Peyer's patch (tissue), 4 donors: ENCODE results near the gene RAB15. TPM values are rescaled to one million over a fixed set of nuclear protein-coding genes. Genes with fewer than 3 reads are reported as not detected.

Experiments used
- DNase-seq, 3 donors: peaks; one replicate each; pipeline ENCODE4 v3.0.0-alpha.2; 2017 to 2019
- H3K27ac ChIP-seq, 4 donors: fragments of 200-600 bp; sonication (generic); one replicate each; pipeline ENCODE4 v1.5.1; 2016 to 2019
- H3K27me3 ChIP-seq, 2 donors: fragments of 200-600 bp; sonication (generic); one replicate each; pipeline ENCODE4 v1.5.1; 2019
- H3K36me3 ChIP-seq, 3 donors: fragments of 200-600 bp; sonication (generic); one replicate each; pipeline ENCODE4 v1.5.1; 2016 to 2019
- H3K4me1 ChIP-seq, 4 donors: fragments of 200-600 bp; sonication (generic); one replicate each; pipeline ENCODE4 v1.5.1; 2016 to 2019
- H3K4me3 ChIP-seq, 4 donors: fragments of 200-600 bp; sonication (generic); 1 replicate in 3 of 4; 2 replicates in 1 of 4; pipeline ENCODE4 v1.5.1; 2016 to 2019; ENCODE audit warnings: mild to moderate bottlenecking in 1 of 4
- H3K9me3 ChIP-seq, 4 donors: fragments of 200-600 bp; sonication (generic); one replicate each; pipeline ENCODE4 v1.5.1; 2016 to 2019; ENCODE audit warnings: mild to moderate bottlenecking in 1 of 4
- POLR2A ChIP-seq, 2 donors: fragments of 450-650 bp; IDR thresholded peaks; one replicate each; pipeline ENCODE4 v1.5.1; 2017; ENCODE audit warnings: antibody characterized with exemption in 2 of 2, mild to moderate bottlenecking in 2 of 2, moderate library complexity in 2 of 2
- total RNA-seq, 4 donors: library from RNA; depleted of rRNA; stranded (reverse); fragments of >200 nt; gene quantifications; one replicate each; pipeline ENCODE4 v1.1.0, GENCODE V29; 2016
- TF ChIP-seq, protein P1 (sequence below), 6 experiments: fragments of 450-650 bp in 4 of 6; fragments of 200-600 bp in 2 of 6; sonication (generic) in 1 of 6; IDR thresholded peaks; one replicate each; pipeline ENCODE4 v1.5.1; 2017 to 2019; ENCODE audit warnings: antibody characterized with exemption in 6 of 6, mild to moderate bottlenecking in 3 of 6, moderate library complexity in 1 of 6

Gene RAB15
- total RNA-seq, 4 donors from 2014 or later: 17.4 to 29.8 (median 22.4) TPM

GRCh38 chr14:64990296-64990695 is 18.2 kb upstream of the RAB15 start:
- Histone ChIP-seq H3K4me1 (peaks cover 0 to 10% (median 2%) of the 10 kb centered on the region in 4 donors), H3K4me3 (no peak overlapping the region), H3K27me3 (no peaks in the 10 kb centered on the region), H3K9me3 (no peaks in the 10 kb centered on the region), H3K27ac (no peak overlapping the region), H3K36me3 (no peaks in the 10 kb centered on the region)
- DNase-seq: no peak
- TF ChIP-seq POLR2A (IDR thresholded peaks at IDR 0.05): no peak
- TF ChIP-seq, protein P1, sequence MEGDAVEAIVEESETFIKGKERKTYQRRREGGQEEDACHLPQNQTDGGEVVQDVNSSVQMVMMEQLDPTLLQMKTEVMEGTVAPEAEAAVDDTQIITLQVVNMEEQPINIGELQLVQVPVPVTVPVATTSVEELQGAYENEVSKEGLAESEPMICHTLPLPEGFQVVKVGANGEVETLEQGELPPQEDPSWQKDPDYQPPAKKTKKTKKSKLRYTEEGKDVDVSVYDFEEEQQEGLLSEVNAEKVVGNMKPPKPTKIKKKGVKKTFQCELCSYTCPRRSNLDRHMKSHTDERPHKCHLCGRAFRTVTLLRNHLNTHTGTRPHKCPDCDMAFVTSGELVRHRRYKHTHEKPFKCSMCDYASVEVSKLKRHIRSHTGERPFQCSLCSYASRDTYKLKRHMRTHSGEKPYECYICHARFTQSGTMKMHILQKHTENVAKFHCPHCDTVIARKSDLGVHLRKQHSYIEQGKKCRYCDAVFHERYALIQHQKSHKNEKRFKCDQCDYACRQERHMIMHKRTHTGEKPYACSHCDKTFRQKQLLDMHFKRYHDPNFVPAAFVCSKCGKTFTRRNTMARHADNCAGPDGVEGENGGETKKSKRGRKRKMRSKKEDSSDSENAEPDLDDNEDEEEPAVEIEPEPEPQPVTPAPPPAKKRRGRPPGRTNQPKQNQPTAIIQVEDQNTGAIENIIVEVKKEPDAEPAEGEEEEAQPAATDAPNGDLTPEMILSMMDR (IDR thresholded peaks at IDR 0.05): no peak

- DNase-seq: no peak
- Histone ChIP-seq H3K27me3 (no peaks in the 10 kb centered on the region), H3K9me3 (no peaks in the 10 kb centered on the region), H3K27ac (peak overlapping the region; percentile 74 to 92 (median 88)), H3K36me3 (no peaks in the 10 kb centered on the region), H3K4me1 (peaks cover 0 to 10% (median 2%) of the 10 kb centered on the region in 4 donors), H3K4me3 (peak overlapping the region; percentile 64 to 79 (median 73))
- TF ChIP-seq, protein P1 (IDR thresholded peaks at IDR 0.05): no peak
- TF ChIP-seq POLR2A (IDR thresholded peaks at IDR 0.05): no peak
These were observed 15.3 kb upstream of the RAB15 start for GRCh38 chr14:64987438-64987767.

- DNase-seq: peak; percentile 94 to 98 (median 98)
- H3K27ac ChIP-seq: peak within 1 kb of the TSS; percentile 74 to 92 (median 88)
- peaks cover 0 to 10% (median 2%) of the 10 kb centered on the region in 4 donors for H3K4me1 ChIP-seq
- no peaks in the 10 kb centered on the region for H3K9me3 ChIP-seq
- no peaks in the 10 kb centered on the region for H3K36me3 ChIP-seq
- H3K27me3 ChIP-seq: no peaks in the 10 kb centered on the region
- H3K4me3 ChIP-seq: peak within 1 kb of the TSS; percentile 64 to 79 (median 73)
- TF ChIP-seq, protein P1 (IDR thresholded peaks at IDR 0.05): peak; percentile 55 to 94 (median 80)
- TF ChIP-seq POLR2A (IDR thresholded peaks at IDR 0.05): peak; percentile 64
These were observed 14.7 kb upstream of the RAB15 start, which contains the start of gene FNTB for GRCh38 chr14:64986648-64987437. FNTB (plus strand) TSS chr14:64986895; CDS start chr14:64986954, 59 bp downstream.

DNA sequence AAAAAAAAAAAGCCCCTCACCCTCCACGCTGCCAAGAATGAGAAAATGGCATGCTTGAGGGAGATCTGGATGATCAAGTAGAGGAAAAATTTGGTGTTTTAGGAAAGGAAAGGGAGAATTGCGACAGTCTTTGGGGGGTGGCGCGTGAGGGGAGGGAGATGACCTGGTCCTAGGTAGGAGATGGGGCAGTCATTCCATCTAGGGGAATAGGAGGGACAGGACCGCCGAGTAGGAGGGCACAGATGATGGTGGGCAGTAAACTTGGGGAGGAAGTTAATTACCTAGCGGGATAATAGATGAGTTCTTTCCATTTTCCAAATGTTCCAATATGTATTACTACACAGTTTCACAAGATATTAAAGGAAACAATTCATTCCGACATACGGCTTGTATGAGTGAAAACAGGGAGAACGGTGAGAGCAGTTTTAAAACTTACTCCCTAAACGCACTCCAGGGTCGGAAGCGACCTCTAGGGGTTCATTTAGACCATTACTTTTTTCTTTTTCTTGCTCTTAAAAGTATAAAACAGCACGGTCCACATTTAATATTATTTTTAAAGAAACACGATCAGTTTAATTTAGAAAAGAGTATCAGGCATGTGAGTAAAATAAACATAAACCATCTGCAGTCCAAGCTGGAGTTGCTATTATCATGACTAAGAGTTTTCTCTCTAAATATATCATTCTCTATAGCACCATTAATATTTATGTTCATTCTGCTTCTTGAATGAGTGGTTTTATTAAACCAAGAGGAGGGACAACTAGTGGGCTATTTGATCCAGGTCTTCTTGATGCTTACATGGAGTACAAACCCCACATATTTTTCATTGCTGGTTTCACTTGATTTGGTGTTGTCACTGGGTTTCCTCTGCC is 11.5 kb upstream of the RAB15 start:
- Histone ChIP-seq H3K27me3 (no peaks in the 10 kb centered on the region), H3K36me3 (no peaks in the 10 kb centered on the region), H3K27ac (no peak overlapping the region), H3K4me3 (no peak overlapping the region), H3K9me3 (no peaks in the 10 kb centered on the region), H3K4me1 (peaks cover 0 to 10% (median 2%) of the 10 kb centered on the region in 4 donors)
- no peak for TF ChIP-seq POLR2A (IDR thresholded peaks at IDR 0.05)
- TF ChIP-seq, protein P1 (IDR thresholded peaks at IDR 0.05): peak; percentile 57 to 73 (median 62)
- DNase-seq: no peak

DNA sequence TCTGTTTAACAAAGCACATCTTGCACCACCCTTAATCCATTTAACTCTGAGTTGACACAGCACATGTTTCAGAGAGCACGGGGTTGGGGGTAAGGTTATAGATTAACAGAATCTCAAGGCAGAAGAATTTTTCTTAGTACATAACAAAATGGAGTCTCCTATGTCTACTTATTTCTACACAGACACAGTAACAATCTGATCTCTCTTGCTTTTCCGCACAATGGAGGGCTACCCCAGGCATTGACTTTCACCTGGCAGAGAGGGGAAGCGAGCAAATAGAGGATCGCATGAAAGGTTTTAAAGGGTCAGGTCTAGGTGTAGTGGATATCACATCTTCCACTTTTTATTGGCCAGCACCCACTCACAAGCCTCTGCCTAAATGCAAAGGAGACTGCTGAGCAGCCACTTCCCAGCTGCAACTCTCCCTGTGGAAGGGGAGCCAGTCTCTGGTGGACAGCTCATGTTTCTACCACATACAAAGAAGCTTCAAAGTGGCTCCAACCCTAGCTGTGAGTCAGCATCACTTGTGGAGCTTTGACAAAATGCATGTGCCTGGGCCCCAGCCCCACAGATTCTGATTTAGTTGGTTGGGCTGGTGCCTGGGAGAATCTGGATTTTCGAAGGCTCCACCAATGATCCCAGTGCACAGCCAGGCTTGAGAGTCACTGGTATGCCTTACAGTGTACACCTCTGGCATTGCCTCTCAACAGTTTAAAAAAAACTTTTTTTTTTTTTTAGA is 7.4 kb upstream of the RAB15 start:
- H3K27ac ChIP-seq: no peak overlapping the region

More for the DNA sequence above, 7.4 kb upstream of the RAB15 start:
- no peak for DNase-seq
- no peaks in the 10 kb centered on the region for H3K4me1 ChIP-seq
- no peaks in the 10 kb centered on the region for H3K27me3 ChIP-seq
- no peak overlapping the region for H3K4me3 ChIP-seq
- TF ChIP-seq, protein P1 (IDR thresholded peaks at IDR 0.05): no peak
- TF ChIP-seq POLR2A (IDR thresholded peaks at IDR 0.05): no peak
- no peaks in the 10 kb centered on the region for H3K36me3 ChIP-seq
- H3K9me3 ChIP-seq: no peaks in the 10 kb centered on the region
